HG02970 (cell line): Measurements from ENCODE around the gene LHX4.

ENCODE experiments used
- ATAC-seq: cut with Tn5 transposase; IDR thresholded peaks from one replicate; pipeline ENCODE4 v1.9.1; 2021; ENCODE audit warnings: mild to moderate bottlenecking, moderate library complexity, moderate number of reproducible peaks; ENCODE audit not compliant: unreplicated experiment, low FRiP score

Gene LHX4

GRCh38 chr1:180288940-180289339, 58.9 kb downstream of the LHX4 start:
- ATAC-seq = no peak

DNA sequence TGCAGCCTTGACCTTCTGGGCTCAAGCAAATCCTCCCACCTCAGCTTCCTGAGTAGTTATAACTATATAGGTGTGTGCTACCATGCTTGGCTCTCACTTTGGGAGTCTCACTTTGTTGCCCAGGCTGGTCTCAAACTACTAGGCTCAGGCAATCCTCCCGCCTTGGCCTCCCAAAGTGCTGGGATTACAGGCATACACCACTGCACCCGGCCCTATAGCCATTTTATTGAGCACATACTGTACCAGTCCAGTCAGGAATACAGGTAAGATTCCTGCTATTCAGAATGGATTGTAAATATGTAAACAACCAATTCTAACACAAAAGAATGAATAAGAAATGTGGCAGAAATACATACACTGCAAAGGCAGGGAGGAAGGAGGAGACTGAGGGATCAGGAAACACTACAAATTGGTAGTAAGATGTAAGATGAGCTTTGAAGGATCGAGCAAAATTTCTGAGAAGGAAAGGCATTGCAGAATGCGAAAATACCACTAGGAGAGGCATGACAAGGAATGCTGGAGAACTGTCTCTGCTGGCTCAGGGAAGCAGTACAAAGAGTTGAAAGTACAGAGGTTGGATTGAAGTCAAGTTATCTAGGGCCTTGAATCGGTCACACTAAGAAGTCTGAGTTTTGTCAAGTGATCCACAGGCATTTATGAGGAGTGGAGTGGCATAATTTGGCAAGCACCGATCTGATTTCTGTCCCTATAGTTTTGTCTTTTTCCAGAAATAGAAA, 60.4 kb downstream of the LHX4 start:
- no peak for ATAC-seq

DNA sequence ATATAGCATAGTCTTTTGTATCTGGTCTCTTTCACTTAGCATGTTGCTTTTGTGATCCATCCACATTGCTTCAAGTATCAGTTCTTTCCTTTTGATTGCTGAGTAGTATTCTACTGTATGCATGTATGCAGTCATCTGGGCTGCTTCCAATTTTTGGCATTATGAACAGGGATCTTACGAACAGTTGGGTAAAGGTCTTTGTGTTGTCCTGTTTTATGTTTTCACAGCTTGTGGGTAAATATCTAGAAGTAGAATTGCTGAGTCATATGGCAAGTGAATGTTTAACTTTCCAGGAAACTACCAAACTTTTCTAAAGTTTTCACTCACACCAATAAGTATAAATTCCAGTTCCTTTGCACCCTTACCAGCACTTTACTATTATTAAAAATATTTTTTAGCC, 60.9 kb downstream of the LHX4 start:
- no peak for ATAC-seq

- no peak for ATAC-seq
These were observed 64.6 kb downstream of the LHX4 start for GRCh38 chr1:180294711-180295110.

DNA sequence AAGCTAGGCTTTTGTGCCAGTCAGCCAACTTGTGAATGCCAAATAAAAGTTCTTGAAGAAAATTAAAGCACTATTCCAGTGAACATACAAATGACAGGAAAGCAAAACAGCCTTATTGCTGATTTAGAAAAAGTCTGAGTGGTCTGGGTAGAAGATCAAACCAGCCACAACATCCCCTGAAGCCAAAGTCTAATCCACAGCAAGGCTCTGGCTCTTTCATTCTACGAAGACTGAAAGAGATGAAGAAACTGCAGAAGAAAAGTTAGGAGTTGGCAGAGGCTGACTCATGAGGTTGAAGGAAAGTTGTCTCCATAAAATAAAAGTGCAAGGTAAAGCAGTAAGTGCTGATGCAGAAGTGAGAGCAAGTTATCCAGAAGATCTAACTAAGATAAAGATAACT, 65.9 kb downstream of the LHX4 start:
- ATAC-seq = no peak

GRCh38 chr1:180299479-180300221, 69.6 kb downstream of the LHX4 start:
- ATAC-seq = no peak

- no peak for ATAC-seq
These were observed 71.2 kb downstream of the LHX4 start for GRCh38 chr1:180301135-180301742.

DNA sequence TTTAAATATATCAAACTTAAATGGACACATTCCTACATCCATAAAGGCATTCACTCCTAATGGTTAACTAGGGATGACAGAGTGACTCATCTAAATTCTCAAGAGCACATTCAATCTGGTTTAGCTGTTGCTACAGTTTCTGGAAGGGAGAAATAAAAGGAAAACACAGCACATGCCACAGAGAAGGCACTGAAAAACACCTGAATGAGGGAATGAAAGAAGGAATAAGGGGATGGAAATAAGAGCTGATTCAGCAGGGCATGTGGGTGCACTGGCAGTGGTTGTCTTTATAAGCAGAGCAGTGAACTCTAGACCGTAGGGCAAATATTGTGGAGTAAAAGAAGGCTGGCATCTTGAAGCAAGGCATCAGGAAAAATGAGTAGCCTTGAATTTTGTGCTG, 79.3 kb downstream of the LHX4 start:
- no peak for ATAC-seq

DNA sequence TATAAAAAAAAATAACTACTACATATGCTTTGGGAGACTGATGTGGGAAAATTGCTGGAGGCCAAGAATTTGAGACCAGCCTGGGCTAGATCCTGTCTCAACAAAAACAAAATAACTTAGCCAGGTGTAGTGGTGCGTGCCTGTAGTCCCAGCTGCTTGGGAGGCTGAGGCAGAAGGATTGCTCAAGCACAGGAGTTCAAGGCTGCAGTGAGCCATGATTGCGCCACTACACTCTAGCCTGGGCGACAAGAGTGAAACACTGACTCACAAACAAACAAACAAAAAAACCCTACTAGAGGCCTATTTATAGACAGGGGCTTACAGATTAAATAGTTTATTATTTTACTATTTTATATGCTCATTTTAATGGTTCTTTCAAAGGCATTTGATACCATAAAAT, 80.0 kb downstream of the LHX4 start:
- no peak for ATAC-seq

GRCh38 chr1:180311011-180311730, 81.1 kb downstream of the LHX4 start:
- ATAC-seq = no peak

- no peak for ATAC-seq
These were observed 82.9 kb downstream of the LHX4 start for GRCh38 chr1:180312926-180313325.

GRCh38 chr1:180327089-180327488, 97.0 kb downstream of the LHX4 start:
- no peak for ATAC-seq
